ENCODE measurements around the gene KIF1B. TPM values are rescaled to one million over a fixed set of nuclear protein-coding genes. Genes with fewer than 3 reads are reported as not detected.

Gene KIF1B
- total RNA-seq, 1 experiment from 2014 or later: 57.7 TPM

GRCh38 chr1:10168912-10169514, 41.4 kb upstream of the KIF1B start:
- Histone ChIP-seq H2BK12ac (ENCODE audit: insufficient read length, low read depth, low read length) (no peak overlapping the region), H2BK20ac (ENCODE audit: low read depth, low read length, poor library complexity, severe bottlenecking) (no peak overlapping the region), H2AK5ac (ENCODE audit: insufficient read length, low read length) (no peak overlapping the region), H4K20me1 (ENCODE audit: control insufficient read depth, insufficient read depth, insufficient read length) (peaks cover 2% of the 10 kb centered on the region), H3K4ac (ENCODE audit: low read depth, low read length) (no peak overlapping the region), H3K56ac (ENCODE audit: insufficient read length, low read depth, low read length) (no peak overlapping the region), H4K8ac (replicated peaks; ENCODE audit: insufficient read length, low read depth, low read length) (no peak overlapping the region), H3K27ac (ENCODE audit: insufficient read length, low read depth, low read length) (no peak overlapping the region), H4K91ac (ENCODE audit: insufficient read length, low read depth, low read length) (no peak overlapping the region), H3K9me3 (ENCODE audit: control insufficient read depth, low read depth, low read length) (no peaks in the 10 kb centered on the region), H4K5ac (ENCODE audit: insufficient read length, low read depth, low read length) (no peak overlapping the region), H3K9ac (ENCODE audit: extremely low read depth, insufficient read length, low read length) (no peak overlapping the region), H2BK5ac (ENCODE audit: insufficient read length, low read length) (no peak overlapping the region), H3K23ac (ENCODE audit: insufficient read length, low read depth, low read length) (no peak overlapping the region), H3K79me1 (ENCODE audit: insufficient read depth, low read depth, low read length, poor library complexity, severe bottlenecking) (no peaks in the 10 kb centered on the region), H3K14ac (ENCODE audit: insufficient read depth, low read length) (no peak overlapping the region), H3K4me1 (ENCODE audit: insufficient read depth, low read length) (no peaks in the 10 kb centered on the region), H3K79me2 (ENCODE audit: insufficient read depth, low read length) (no peaks in the 10 kb centered on the region), H2BK120ac (ENCODE audit: low read depth, low read length, poor library complexity, severe bottlenecking) (no peak overlapping the region), H3K27me3 (ENCODE audit: insufficient read depth, low read length) (no peaks in the 10 kb centered on the region), H3T11ph (ENCODE audit: low read length) (no peak overlapping the region), H2AFZ (ENCODE audit: low read length) (no peak overlapping the region), H3K23me2 (ENCODE audit: insufficient read length, low read depth, low read length, poor library complexity, severe bottlenecking) (no peaks in the 10 kb centered on the region), H2BK15ac (ENCODE audit: low read depth, low read length) (no peak overlapping the region), H3K18ac (ENCODE audit: insufficient read length, low read depth, low read length) (no peak overlapping the region), H3K4me2 (ENCODE audit: insufficient read depth, insufficient read length, low read length) (no peak overlapping the region)
- H3K27ac Mint-ChIP-seq: no peak overlapping the region
- no peak overlapping the region for H3K4me3 Mint-ChIP-seq
- no peaks in the 10 kb centered on the region for H3K9me3 Mint-ChIP-seq
- peaks cover 23 to 57% (median 56%) of the 10 kb centered on the region in 3 experiments; a peak in 6 of 7 replicates for H3K36me3 Mint-ChIP-seq (ENCODE audit: insufficient read depth in 1 of 3, low read depth in 3 of 3)
- no peak for DNase-seq
- no peaks in the 10 kb centered on the region for H3K27me3 Mint-ChIP-seq (ENCODE audit: low read depth)
- WGBS (ENCODE audit: extremely low coverage, insufficient read length, low lambda C conversion rate): no CpG with 5 or more reads among the region's 7 CpGs
- H3K4me1 Mint-ChIP-seq: no peaks in the 10 kb centered on the region
- no peak for TF ChIP-seq CTCF (conservative IDR thresholded peaks at IDR 0.05)
